Neural cell (in vitro differentiated cells): ENCODE measurements around the gene DNASE1L2. TPM values are rescaled to one million over a fixed set of nuclear protein-coding genes. Genes with fewer than 3 reads are reported as not detected.

ENCODE experiments used
- H2AFZ ChIP-seq: fragments of 200-600, 300-800 bp; sonication (generic), shearing (Covaris generic); 2 replicates; pipeline ENCODE4 v1.6.0; 2014; ENCODE audit warnings: low read depth, mild to moderate bottlenecking, antibody characterized with exemption, low read length, moderate library complexity
- H3F3A ChIP-seq: fragments of 200-600 bp; shearing (Covaris generic); 2 replicates; pipeline ENCODE4 v1.6.1; 2016; ENCODE audit warnings: mild to moderate bottlenecking, moderate library complexity, mixed read lengths, antibody characterized with exemption, low read length; ENCODE audit not compliant: insufficient read depth, poor library complexity, severe bottlenecking
- H3K27ac ChIP-seq: fragments of 200-600, 300-800 bp; sonication (generic), shearing (Covaris generic); 2 replicates; pipeline ENCODE4 v1.5.1; 2014; ENCODE audit warnings: mild to moderate bottlenecking, low read length, moderate library complexity
- H3K27me3 ChIP-seq: fragments of 300-800, 200-600 bp; sonication (generic), shearing (Covaris generic); 2 replicates; pipeline ENCODE4 v1.6.0; 2014; ENCODE audit warnings: mild to moderate bottlenecking, low read depth, low read length, moderate library complexity; ENCODE audit not compliant: insufficient read depth
- H3K36me3 ChIP-seq: fragments of 300-800, 200-600 bp; sonication (generic), shearing (Covaris generic); 2 replicates; pipeline ENCODE4 v1.5.1; 2014; ENCODE audit warnings: mild to moderate bottlenecking, antibody characterized with exemption, low read length, moderate library complexity; ENCODE audit not compliant: insufficient read depth
- H3K4me2 ChIP-seq: fragments of 300-800, 200-600 bp; sonication (generic), shearing (Covaris generic); 2 replicates; pipeline ENCODE4 v1.6.0; 2014; ENCODE audit warnings: mild to moderate bottlenecking, low read length
- H3K4me3 ChIP-seq: fragments of 300-800, 200-600 bp; sonication (generic), shearing (Covaris generic); 2 replicates; pipeline ENCODE4 v1.5.1; 2014; ENCODE audit warnings: mild to moderate bottlenecking, low read length, moderate library complexity
- H3K79me2 ChIP-seq: fragments of 200-600 bp; shearing (Covaris generic); replicated peaks from 2 replicates; pipeline ENCODE4 v1.6.0; 2014; ENCODE audit warnings: mild to moderate bottlenecking, low read length, moderate library complexity; ENCODE audit not compliant: insufficient read depth
- H3K9ac ChIP-seq: fragments of 300-800, 200-600 bp; sonication (generic), shearing (Covaris generic); 2 replicates; pipeline ENCODE4 v1.6.1; 2016; ENCODE audit warnings: mild to moderate bottlenecking, low read length, mixed read lengths
- H3K9me2 ChIP-seq: fragments of 200-600 bp; shearing (Covaris generic); 2 replicates; pipeline ENCODE4 v1.6.1; 2016; ENCODE audit warnings: mild to moderate bottlenecking, low read length, mixed read lengths; ENCODE audit not compliant: insufficient read depth
- H3K9me3 ChIP-seq: fragments of 200-600, 300-800 bp; sonication (generic), shearing (Covaris generic); 2 replicates; pipeline ENCODE4 v1.6.1; 2016; ENCODE audit warnings: mild to moderate bottlenecking, mixed run types, low read length, moderate library complexity, mixed read lengths
- H4K20me1 ChIP-seq: fragments of 200-600 bp; shearing (Covaris generic); 2 replicates; pipeline ENCODE4 v1.6.1; 2016; ENCODE audit warnings: mild to moderate bottlenecking, mixed run types; ENCODE audit not compliant: insufficient read depth
- CTCF ChIP-seq: fragments of 450-650 bp; IDR thresholded peaks from 2 replicates; pipeline ENCODE4 v1.5.1; 2014; ENCODE audit warnings: antibody characterized with exemption, mild to moderate bottlenecking, moderate library complexity; ENCODE audit not compliant: poor library complexity, severe bottlenecking
- EP300 ChIP-seq: fragments of 450-650 bp; conservative IDR thresholded peaks from 2 replicates; pipeline ENCODE4 v1.6.1; 2014; ENCODE audit warnings: antibody characterized with exemption, mild to moderate bottlenecking, moderate library complexity; ENCODE audit not compliant: poor library complexity, severe bottlenecking
- EZH2 ChIP-seq: fragments of 200-600, 300-800 bp; shearing (Covaris generic), sonication (generic); IDR thresholded peaks from 2 replicates; pipeline ENCODE4 v1.6.1; 2014; ENCODE audit warnings: antibody characterized with exemption, low read length, borderline replicate concordance, mild to moderate bottlenecking; ENCODE audit not compliant: insufficient read depth, poor library complexity, severe bottlenecking
- MXI1 ChIP-seq: fragments of 450-650 bp; conservative IDR thresholded peaks from 2 replicates; pipeline ENCODE4 v1.6.1; 2014; ENCODE audit warnings: antibody characterized with exemption, mild to moderate bottlenecking; ENCODE audit not compliant: poor library complexity, severe bottlenecking
- POLR2AphosphoS5 ChIP-seq: IDR thresholded peaks from 2 replicates; pipeline ENCODE4 v1.6.1; 2012
- RAD21 ChIP-seq: fragments of 450-650 bp; conservative IDR thresholded peaks from 2 replicates; pipeline ENCODE4 v1.6.1; 2014; ENCODE audit warnings: antibody characterized with exemption, mild to moderate bottlenecking, moderate library complexity
- REST ChIP-seq: IDR thresholded peaks from 2 replicates; pipeline ENCODE4 v1.6.1; 2012; ENCODE audit warnings: borderline replicate concordance
- SMC3 ChIP-seq: fragments of 450-650 bp; conservative IDR thresholded peaks from 2 replicates; pipeline ENCODE4 v1.6.1; 2014; ENCODE audit warnings: antibody characterized with exemption, mild to moderate bottlenecking, moderate library complexity; ENCODE audit not compliant: poor library complexity
- TAF1 ChIP-seq: IDR thresholded peaks from 2 replicates; pipeline ENCODE4 v1.6.1; 2012; ENCODE audit warnings: low read depth
- polyA plus RNA-seq: library from polyadenylated mRNA; depleted of rRNA; stranded (reverse); fragments of >200 nt; gene quantifications from 2 replicates; pipeline ENCODE4 v1.2.3, GENCODE V29; 2014

Gene DNASE1L2
- polyA plus RNA-seq, 1 donor from 2014 or later, result 10.2 TPM

- no peak for TF ChIP-seq POLR2AphosphoS5
- no peak for TF ChIP-seq EZH2
Observed at GRCh38 chr16:2208308-2208707, 27.9 kb upstream of the DNASE1L2 start (continued).

- H3K36me3 ChIP-seq, result peaks cover 6% of the 10 kb centered on the region
- no peak overlapping the region for H2AFZ ChIP-seq
- TF ChIP-seq CTCF (no peak), EZH2 (no peak), MXI1 (no peak), EP300 (no peak), RAD21 (no peak), TAF1 (no peak), POLR2AphosphoS5 (no peak), SMC3 (no peak), REST (no peak)
- H3K27ac ChIP-seq, result no peak overlapping the region
- no peak overlapping the region for H3K4me3 ChIP-seq
- no peaks in the 10 kb centered on the region for H3F3A ChIP-seq
- H3K27me3 ChIP-seq, result no peaks in the 10 kb centered on the region
- no peaks in the 10 kb centered on the region for H3K9me3 ChIP-seq
- no peak overlapping the region for H3K9ac ChIP-seq
- peaks cover 9% of the 10 kb centered on the region for H3K79me2 ChIP-seq
- H3K4me2 ChIP-seq, result no peak overlapping the region
- H4K20me1 ChIP-seq, result no peaks in the 10 kb centered on the region
- no peaks in the 10 kb centered on the region for H3K9me2 ChIP-seq
Observed at GRCh38 chr16:2208772-2209171, 27.5 kb upstream of the DNASE1L2 start.

- H3K9me3 ChIP-seq, result no peaks in the 10 kb centered on the region
- TF ChIP-seq EP300 (no peak), CTCF (no peak), POLR2AphosphoS5 (no peak), RAD21 (no peak), TAF1 (no peak), MXI1 (no peak), SMC3 (no peak), EZH2 (no peak), REST (no peak)
- no peak overlapping the region for H2AFZ ChIP-seq
- no peaks in the 10 kb centered on the region for H3F3A ChIP-seq
- no peak overlapping the region for H3K9ac ChIP-seq
- H3K27ac ChIP-seq, result no peak overlapping the region
- H3K4me3 ChIP-seq, result no peak overlapping the region
- H4K20me1 ChIP-seq, result no peaks in the 10 kb centered on the region
- peaks cover 9% of the 10 kb centered on the region for H3K79me2 ChIP-seq
- H3K27me3 ChIP-seq, result no peaks in the 10 kb centered on the region
- H3K36me3 ChIP-seq, result peaks cover 6% of the 10 kb centered on the region
- no peak overlapping the region for H3K4me2 ChIP-seq
- no peaks in the 10 kb centered on the region for H3K9me2 ChIP-seq
Observed at GRCh38 chr16:2209258-2210008, 26.8 kb upstream of the DNASE1L2 start.
